ENCODE results near the gene GPBP1.
A peak's percentile ranks its signal among the peaks of the same experiment; 100 is the strongest.

The GPBP1 gene

DNA sequence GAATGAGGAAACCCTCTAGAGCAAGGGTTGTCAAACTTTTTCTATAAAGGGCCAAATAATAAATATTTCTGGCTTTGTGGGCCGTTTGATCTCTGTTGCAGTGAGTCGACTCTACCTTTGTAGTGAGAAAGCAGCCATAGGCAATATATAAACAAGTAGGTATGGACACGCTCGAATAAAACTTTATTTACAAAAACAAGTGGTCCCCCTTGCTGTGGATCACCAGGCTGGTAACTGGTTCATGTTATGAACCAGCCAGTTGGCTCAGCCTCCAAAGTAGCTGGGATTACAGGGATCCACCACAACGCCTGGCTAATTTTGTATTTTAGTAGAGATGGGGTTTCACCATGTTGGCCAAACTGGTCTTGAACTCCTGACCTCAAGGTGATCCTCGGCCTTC lies 118.5 kb downstream of the GPBP1 start:
- H3K4me3 ChIP-seq (ENCODE audit: low read depth, low read length) = no peak overlapping the region
- TF ChIP-seq, protein P1, sequence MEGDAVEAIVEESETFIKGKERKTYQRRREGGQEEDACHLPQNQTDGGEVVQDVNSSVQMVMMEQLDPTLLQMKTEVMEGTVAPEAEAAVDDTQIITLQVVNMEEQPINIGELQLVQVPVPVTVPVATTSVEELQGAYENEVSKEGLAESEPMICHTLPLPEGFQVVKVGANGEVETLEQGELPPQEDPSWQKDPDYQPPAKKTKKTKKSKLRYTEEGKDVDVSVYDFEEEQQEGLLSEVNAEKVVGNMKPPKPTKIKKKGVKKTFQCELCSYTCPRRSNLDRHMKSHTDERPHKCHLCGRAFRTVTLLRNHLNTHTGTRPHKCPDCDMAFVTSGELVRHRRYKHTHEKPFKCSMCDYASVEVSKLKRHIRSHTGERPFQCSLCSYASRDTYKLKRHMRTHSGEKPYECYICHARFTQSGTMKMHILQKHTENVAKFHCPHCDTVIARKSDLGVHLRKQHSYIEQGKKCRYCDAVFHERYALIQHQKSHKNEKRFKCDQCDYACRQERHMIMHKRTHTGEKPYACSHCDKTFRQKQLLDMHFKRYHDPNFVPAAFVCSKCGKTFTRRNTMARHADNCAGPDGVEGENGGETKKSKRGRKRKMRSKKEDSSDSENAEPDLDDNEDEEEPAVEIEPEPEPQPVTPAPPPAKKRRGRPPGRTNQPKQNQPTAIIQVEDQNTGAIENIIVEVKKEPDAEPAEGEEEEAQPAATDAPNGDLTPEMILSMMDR (IDR thresholded peaks at IDR 0.05; ENCODE audit: low read depth, low read length) = no peak

DNA sequence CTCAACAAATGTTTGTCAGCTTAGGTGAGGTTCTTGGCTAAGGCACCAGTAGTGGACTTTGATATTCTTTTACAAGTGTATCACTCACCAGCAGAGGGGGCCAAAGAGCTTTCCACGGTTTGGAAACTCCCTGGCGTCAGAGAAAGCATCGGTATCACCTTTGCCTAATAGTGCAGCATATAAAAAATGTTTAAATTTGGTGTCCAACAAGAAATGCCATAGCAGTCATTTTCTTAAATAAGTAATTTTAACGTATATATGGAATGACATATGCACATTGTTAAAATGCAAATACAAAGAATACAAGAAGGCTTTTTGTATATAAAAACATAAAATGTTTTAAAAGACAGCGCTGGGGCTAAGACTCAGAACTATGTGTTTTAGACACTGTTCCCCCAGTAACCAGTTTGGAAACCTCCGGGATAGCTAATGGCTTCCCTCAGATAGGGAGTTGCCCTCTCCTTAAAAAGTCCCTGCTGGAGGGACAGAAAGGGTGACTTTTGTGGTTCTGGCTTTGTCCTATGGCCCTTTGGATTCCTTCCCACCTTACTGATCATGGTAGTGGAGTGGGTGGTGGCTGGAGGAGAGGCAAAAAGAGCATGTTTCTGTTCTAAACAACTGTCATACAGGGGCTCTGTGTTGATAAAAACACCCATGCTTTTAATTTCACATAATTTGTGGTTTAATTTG lies 124.6 kb downstream of the GPBP1 start:
- TF ChIP-seq, protein P1 (IDR thresholded peaks at IDR 0.05; ENCODE audit: low read depth, low read length) = peak; percentile 63

DNA sequence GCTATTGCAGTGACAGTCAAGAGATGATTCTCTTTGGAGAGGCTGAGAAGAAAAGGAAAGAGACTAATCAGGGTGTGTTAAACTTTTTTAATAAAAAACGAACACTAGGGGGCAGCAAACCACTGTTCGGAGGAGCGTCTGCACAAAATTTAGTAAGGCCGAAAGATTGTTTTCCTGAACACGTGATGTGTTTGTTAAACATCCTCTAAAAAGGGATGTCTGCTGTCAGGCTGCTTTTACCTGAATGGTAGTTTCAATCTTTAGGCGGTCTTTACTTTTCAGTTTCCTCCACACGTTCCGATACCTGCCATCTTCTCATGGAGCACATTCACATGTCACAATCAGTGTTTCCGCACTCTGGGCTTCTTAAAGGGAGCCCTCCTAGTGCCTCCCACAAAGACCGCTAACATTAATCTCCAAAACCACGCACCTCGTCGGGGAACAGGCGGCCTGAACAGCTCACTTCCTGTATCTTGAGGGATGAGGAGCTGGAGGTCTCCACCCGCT lies 125.2 kb downstream of the GPBP1 start:
- TF ChIP-seq, protein P1 (IDR thresholded peaks at IDR 0.05; ENCODE audit: low read depth, low read length) = no peak; the same call in 1 of the 2 replicates
- H3K4me3 ChIP-seq (ENCODE audit: low read depth, low read length) = no peak overlapping the region; the same call in 1 of the 2 replicates

More for the DNA sequence above, 124.6 kb downstream of the GPBP1 start:
- peak overlapping the region; percentile 20; the same call in 1 of the 2 replicates for H3K4me3 ChIP-seq (ENCODE audit: low read depth, low read length)

DNA sequence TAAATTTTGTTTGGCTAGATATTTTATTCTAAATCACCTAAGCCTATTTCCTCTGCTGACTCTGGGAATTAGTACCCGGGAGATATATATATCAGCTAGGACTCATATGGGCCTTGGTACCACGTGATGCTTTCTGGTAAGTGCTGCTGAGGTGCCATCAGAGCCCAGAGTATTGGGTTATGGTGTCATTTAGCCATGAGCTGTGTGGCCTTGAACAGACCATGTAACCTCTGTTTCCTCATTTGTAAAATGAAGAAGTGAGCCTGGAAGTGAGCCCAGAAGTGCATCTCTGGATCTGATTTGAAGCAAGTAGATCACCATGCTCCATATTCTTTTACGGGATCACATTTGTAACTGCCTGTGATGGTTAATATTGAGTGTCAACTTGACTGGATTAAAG lies 126.1 kb downstream of the GPBP1 start:
- TF ChIP-seq, protein P1 (IDR thresholded peaks at IDR 0.05; ENCODE audit: low read depth, low read length) = no peak
- H3K4me3 ChIP-seq (ENCODE audit: low read depth, low read length) = no peak overlapping the region

DNA sequence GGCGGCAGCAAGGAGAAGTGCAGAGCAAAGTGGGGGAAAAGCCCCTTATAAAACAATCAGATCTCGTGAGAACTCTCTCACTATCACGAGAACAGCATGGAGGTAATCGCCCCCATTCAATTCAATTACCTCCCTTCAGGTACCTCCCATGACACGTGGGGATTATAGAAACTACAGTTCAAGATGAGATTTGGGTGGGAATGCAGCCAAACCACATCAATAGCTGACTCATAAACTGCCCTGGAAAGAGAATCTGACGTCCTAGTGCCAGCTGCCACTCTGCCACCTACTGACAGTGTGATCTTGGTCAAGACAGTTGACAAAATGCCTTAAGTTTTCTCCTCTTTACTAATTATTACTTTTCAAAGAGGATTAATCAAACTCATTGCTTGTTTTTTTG lies 128.3 kb downstream of the GPBP1 start:
- TF ChIP-seq, protein P1 (IDR thresholded peaks at IDR 0.05; ENCODE audit: low read depth, low read length) = no peak
- no peak overlapping the region for H3K4me3 ChIP-seq (ENCODE audit: low read depth, low read length)

DNA sequence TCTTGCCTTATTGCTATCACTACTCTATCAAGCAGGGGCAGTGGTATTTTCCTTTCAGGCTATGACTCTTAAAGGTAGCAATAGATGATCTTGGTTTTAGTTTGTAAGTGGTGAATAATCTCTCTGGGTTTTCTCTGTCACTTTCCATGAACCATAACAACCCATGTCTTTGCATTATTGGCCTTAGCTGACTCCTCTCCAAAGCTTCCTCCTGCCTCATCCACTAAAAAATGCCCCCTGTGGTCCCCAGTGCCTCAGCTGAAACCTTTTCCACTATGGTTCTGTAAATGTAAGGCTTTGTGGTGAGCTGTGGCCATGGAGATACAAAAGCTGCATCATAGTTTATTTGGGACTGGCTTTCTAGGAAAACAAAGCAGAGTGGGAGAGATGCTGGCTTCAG lies 128.8 kb downstream of the GPBP1 start:
- no peak overlapping the region for H3K4me3 ChIP-seq (ENCODE audit: low read depth, low read length)
- TF ChIP-seq, protein P1 (IDR thresholded peaks at IDR 0.05; ENCODE audit: low read depth, low read length) = no peak

DNA sequence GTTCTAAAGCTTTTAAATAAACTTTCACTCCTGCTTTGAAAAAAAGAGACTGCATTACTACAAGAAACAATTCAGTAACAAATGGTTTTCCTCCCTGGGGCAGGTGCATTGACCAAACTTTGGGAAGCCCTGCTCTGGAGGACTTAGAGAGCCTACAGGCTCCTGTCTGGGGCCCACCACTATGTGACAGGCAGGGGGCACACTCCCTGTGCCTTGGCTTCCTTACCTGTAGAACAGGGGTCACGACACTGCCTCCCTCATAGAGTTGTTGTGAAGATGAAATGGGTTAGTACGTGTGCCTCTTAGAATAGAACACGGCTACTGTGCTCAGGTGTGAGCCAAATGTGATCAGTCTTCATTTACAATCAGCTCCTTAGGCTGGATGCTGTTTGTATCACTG lies 130.1 kb downstream of the GPBP1 start:
- no peak overlapping the region for H3K4me3 ChIP-seq (ENCODE audit: low read depth, low read length)
- TF ChIP-seq, protein P1 (IDR thresholded peaks at IDR 0.05; ENCODE audit: low read depth, low read length) = no peak

Data from WI38 (cell line).